IMR-90 (cell line): ENCODE results near the gene IDI2. TPM values are rescaled to one million over a fixed set of nuclear protein-coding genes. Genes with fewer than 3 reads are reported as not detected.

Source experiments
- ATAC-seq: fragments of 200-7000 bp; cut with Tn5 transposase; 2 replicates; pipeline ENCODE4 v1.9.1; 2020; ENCODE audit warnings: low read depth, mild to moderate bottlenecking, moderate library complexity
- BruUV-seq: library from RNA; stranded (reverse); fragments of 400-500 nt; replicated peaks from 2 replicates; lab custom pipeline; 2021; lab: Mats Ljungman, UMichigan
- CTCF ChIA-PET: fragments of 300-600 bp; formaldehyde crosslinking; extraction: SDS; loops from one replicate; lab custom pipeline; 2021; ENCODE audit warnings: antibody characterized with exemption; lab: Yijun Ruan, JAX
- POLR2A ChIA-PET: fragments of 300-600 bp; sonication (Branson Sonifier 250); formaldehyde crosslinking; loops from one replicate; lab custom pipeline; 2022; ENCODE audit warnings: antibody characterized with exemption; ENCODE audit not compliant: unreplicated experiment; lab: Charles Lee
- DNase-seq: peaks from one replicate; pipeline ENCODE4 v3.0.0; 2013
- H2AFZ ChIP-seq: replicated peaks from 2 replicates; pipeline ENCODE3; 2013; ENCODE audit warnings: low read length, mild to moderate bottlenecking; ENCODE audit not compliant: poor library complexity
- H2AK5ac ChIP-seq: 2 replicates; pipeline ENCODE4 v1.6.1; 2013; ENCODE audit warnings: low read depth, low read length, inconsistent platforms
- H2AK9ac ChIP-seq: replicated peaks from 2 replicates; pipeline ENCODE3; 2013; ENCODE audit warnings: mild to moderate bottlenecking, low read depth, low read length, moderate library complexity; ENCODE audit not compliant: poor library complexity
- H2BK120ac ChIP-seq: 2 replicates; pipeline ENCODE4 v1.6.1; 2013; ENCODE audit warnings: low read depth, low read length, inconsistent platforms
- H2BK15ac ChIP-seq: 3 replicates; pipeline ENCODE4 v1.6.1; 2013; ENCODE audit warnings: low read depth, low read length, inconsistent platforms
- H2BK20ac ChIP-seq: 2 replicates; pipeline ENCODE4 v1.6.1; 2013; ENCODE audit warnings: low read depth, mild to moderate bottlenecking, inconsistent platforms, low read length, moderate library complexity
- H2BK5ac ChIP-seq: 2 replicates; pipeline ENCODE4 v1.6.1; 2013; ENCODE audit warnings: mild to moderate bottlenecking, low read depth, low read length, inconsistent platforms; ENCODE audit not compliant: poor library complexity, severe bottlenecking
- H3K14ac ChIP-seq: replicated peaks from 2 replicates; pipeline ENCODE4 v1.6.1; 2013; ENCODE audit warnings: low read depth, low read length, inconsistent platforms
- H3K18ac ChIP-seq: 2 replicates; pipeline ENCODE4 v1.6.1; 2013; ENCODE audit warnings: low read depth, low read length, control low read depth
- H3K23ac ChIP-seq: 2 replicates; pipeline ENCODE4 v1.6.1; 2013; ENCODE audit warnings: low read depth, low read length, inconsistent platforms
- H3K27ac ChIP-seq: 2 replicates; pipeline ENCODE4 v1.5.1; 2013; ENCODE audit warnings: mild to moderate bottlenecking, control low read depth, low read length; ENCODE audit not compliant: insufficient read depth
- H3K27me3 ChIP-seq: 2 replicates; pipeline ENCODE4 v1.6.1; 2013; ENCODE audit warnings: low read length; ENCODE audit not compliant: control insufficient read depth, insufficient read depth
- H3K36me3 ChIP-seq: 2 replicates; pipeline ENCODE4 v1.6.1; 2013; ENCODE audit warnings: low read length, mixed read lengths; ENCODE audit not compliant: control insufficient read depth, insufficient read depth
- H3K4ac ChIP-seq: 2 replicates; pipeline ENCODE4 v1.6.1; 2013; ENCODE audit warnings: low read depth, low read length, inconsistent platforms
- H3K4me1 ChIP-seq: 2 replicates; pipeline ENCODE4 v1.6.1; 2013; ENCODE audit warnings: low read length, mixed read lengths; ENCODE audit not compliant: control insufficient read depth, insufficient read depth
- H3K4me2 ChIP-seq: 2 replicates; pipeline ENCODE4 v1.6.1; 2013; ENCODE audit warnings: low read depth, mild to moderate bottlenecking, control low read depth, low read length, moderate library complexity
- H3K4me3 ChIP-seq: 2 replicates; pipeline ENCODE4 v1.5.1; 2013; ENCODE audit warnings: low read depth, mild to moderate bottlenecking, control low read depth, low read length, moderate library complexity; ENCODE audit not compliant: insufficient read depth
- H3K56ac ChIP-seq: 2 replicates; pipeline ENCODE4 v1.6.1; 2013; ENCODE audit warnings: low read length, inconsistent platforms; ENCODE audit not compliant: insufficient read depth; ENCODE audit errors: extremely low read depth
- H3K79me1 ChIP-seq, 2 experiments: 2 replicates each; pipeline ENCODE4 v1.6.1; 2013; ENCODE audit warnings: low read length in 2 of 2, inconsistent platforms in 1 of 2, low read depth in 1 of 2
- H3K9ac ChIP-seq: 2 replicates; pipeline ENCODE4 v1.6.1; 2013; ENCODE audit warnings: low read depth, low read length, control low read depth
- H3K9me1 ChIP-seq: 2 replicates; pipeline ENCODE4 v1.6.1; 2013; ENCODE audit warnings: low read length, inconsistent platforms; ENCODE audit not compliant: insufficient read depth
- H3K9me3 ChIP-seq: 2 replicates; pipeline ENCODE4 v1.6.1; 2013; ENCODE audit warnings: low read length; ENCODE audit not compliant: control insufficient read depth, insufficient read depth
- H4K20me1 ChIP-seq: 2 replicates; pipeline ENCODE4 v1.6.1; 2013; ENCODE audit warnings: low read length, inconsistent platforms; ENCODE audit not compliant: insufficient read depth
- H4K5ac ChIP-seq: 2 replicates; pipeline ENCODE4 v1.6.1; 2013; ENCODE audit warnings: mild to moderate bottlenecking, low read depth, low read length, control low read depth
- H4K8ac ChIP-seq, 2 experiments: 2 replicates each; pipeline ENCODE4 v1.6.1; 2013; ENCODE audit warnings: low read depth in 2 of 2, low read length in 2 of 2, control low read depth in 1 of 2, inconsistent platforms in 1 of 2
- H4K91ac ChIP-seq: 2 replicates; pipeline ENCODE4 v1.6.1; 2013; ENCODE audit warnings: low read depth, low read length, inconsistent platforms; ENCODE audit not compliant: insufficient read depth
- BHLHE40 ChIP-seq: fragments of 150-350 bp; IDR thresholded peaks from 2 replicates; pipeline ENCODE4 v1.6.1; 2016; ENCODE audit warnings: mild to moderate bottlenecking, low read depth, low read length
- CEBPB ChIP-seq: IDR thresholded peaks from 2 replicates; pipeline ENCODE4 v1.6.1; 2012; ENCODE audit warnings: low read depth, low read length, improper control_type of control experiment
- CHD1 ChIP-seq: IDR thresholded peaks from 2 replicates; pipeline ENCODE4 v1.6.1; 2012; ENCODE audit warnings: low read depth, low read length, improper control_type of control experiment
- MXI1 ChIP-seq: IDR thresholded peaks from 2 replicates; pipeline ENCODE4 v1.6.1; 2012; ENCODE audit warnings: low read depth, mild to moderate bottlenecking, low read length, moderate library complexity, borderline replicate concordance
- RCOR1 ChIP-seq: IDR thresholded peaks from 2 replicates; pipeline ENCODE4 v1.6.1; 2012; ENCODE audit warnings: mild to moderate bottlenecking, low read length, improper control_type of control experiment; ENCODE audit not compliant: insufficient replicate concordance
- RFX5 ChIP-seq: IDR thresholded peaks from 2 replicates; pipeline ENCODE4 v1.8.0; 2012; ENCODE audit warnings: low read depth, mild to moderate bottlenecking, low read length, moderate library complexity
- WGBS, 2 experiments: methylation state at CpG; one replicate each; pipeline versions ENCODE4 v1.1.5 to v1.1.7; 2013; ENCODE audit warnings: missing lambda C conversion rate in 2 of 2; ENCODE audit not compliant: insufficient read length in 1 of 2; ENCODE audit errors: extremely low coverage in 2 of 2; 5-methylcytosine and 5-hydroxymethylcytosine counted together
- dilution Hi-C: fragments of 300-500 bp; cut with HindIII; formaldehyde crosslinking; loops from one replicate; pipeline ENCODE4 v1.14.3; 2018; ENCODE audit warnings: low sequenced_read_pairs; ENCODE audit not compliant: unreplicated experiment
- in situ Hi-C: fragments of 300-500 bp; cut with MboI; formaldehyde crosslinking; loops from 3 replicates; pipeline ENCODE4 v1.14.3; 2019; ENCODE audit warnings: low sequenced_read_pairs, inconsistent platforms, mixed read lengths
- intact Hi-C: fragments of 100-400 bp; cut with micrococcal nuclease; formaldehyde crosslinking; loops from 2 replicates; pipeline ENCODE4 v1.10.0; 2022
- polyA plus RNA-seq, 3 experiments: library from polyadenylated mRNA; depleted of rRNA; stranded (reverse); fragments of >200 nt; gene quantifications; 2 replicates each; pipeline ENCODE4 v1.2.3, GENCODE V29; 2012; ENCODE audit warnings: low replicate concordance in 1 of 3
- total RNA-seq: library from RNA; depleted of rRNA; stranded (reverse); fragments of >200 nt; gene quantifications from 2 replicates; pipeline ENCODE4 v1.2.3, GENCODE V29; 2012
- TF ChIP-seq, protein P1 (sequence below): fragments of 150-350 bp; IDR thresholded peaks from 2 replicates; pipeline ENCODE4 v1.6.1; 2017; ENCODE audit warnings: mild to moderate bottlenecking, antibody characterized with exemption, low read length, low read depth
- TF ChIP-seq, protein P2 (sequence below): conservative IDR thresholded peaks from 2 replicates; pipeline ENCODE4 v1.5.1; 2012; ENCODE audit warnings: mild to moderate bottlenecking, low read depth, low read length, improper control_type of control experiment

The IDI2 gene
- total and polyA plus RNA-seq, 2 of the 4 experiments (the other 2 are of a cell fraction) = not detected

DNA sequence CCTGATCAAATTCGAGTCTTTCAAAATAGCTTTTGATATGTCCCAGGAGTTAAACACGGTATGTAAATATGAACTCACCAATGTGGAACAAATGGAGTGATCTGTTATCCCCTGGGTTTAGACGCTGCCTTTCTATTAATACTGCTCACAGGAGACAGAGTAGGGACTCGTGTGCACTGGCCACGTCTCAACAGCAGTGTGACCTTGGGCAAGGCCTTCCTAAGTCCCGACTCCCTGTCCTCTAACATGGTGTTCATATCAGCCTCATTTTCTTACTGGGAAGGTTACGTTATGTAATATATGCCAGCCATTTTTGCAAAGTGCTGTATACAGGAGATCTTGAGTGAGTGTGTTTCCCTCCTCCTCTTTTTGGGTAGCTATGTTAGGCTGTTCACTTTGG, 32.4 kb upstream of the IDI2 start:
- Histone ChIP-seq H3K9me1 (peaks cover 14% of the 10 kb centered on the region), H3K79me1 (peaks cover 34 to 58% of the 10 kb centered on the region in 2 experiments), H2BK15ac (no peak overlapping the region), H3K4me2 (peak overlapping the region; percentile 16; the same call in 1 of the 2 replicates), H3K4me3 (no peak overlapping the region), H3K9ac (no peak overlapping the region), H3K56ac (no peak overlapping the region), H2AFZ (no peak overlapping the region), H4K8ac (no peak overlapping the region), H3K23ac (0 out of 2 replicates have a peak overlapping the region, but pooled peaks have one; percentile 5), H4K20me1 (peaks cover 27% of the 10 kb centered on the region), H2BK120ac (no peak overlapping the region), H4K91ac (no peak overlapping the region), H3K4me1 (peaks cover 2% of the 10 kb centered on the region), H2BK20ac (no peak overlapping the region), H3K9me3 (no peaks in the 10 kb centered on the region), H3K4ac (no peak overlapping the region), H4K5ac (no peak overlapping the region), H2AK9ac (no peak overlapping the region), H2BK5ac (no peak overlapping the region), H3K18ac (no peak overlapping the region), H3K36me3 (peaks cover 4% of the 10 kb centered on the region; the same call in 1 of the 2 replicates), H3K14ac (no peak overlapping the region), H3K27ac (no peak overlapping the region), H3K27me3 (no peaks in the 10 kb centered on the region), H2AK5ac (no peak overlapping the region)
- in situ Hi-C loops = no loop called here
- WGBS, 2 experiments = 100% methylated on average over 2 of the region's 7 CpGs; no CpG with 5 or more reads in 1 of the 2 experiments
- POLR2A ChIA-PET = no interaction called here
- dilution Hi-C loops = no loop called here
- ATAC-seq (no peak), DNase-seq (no peak)
- TF ChIP-seq MXI1 = no peak
- no peak for TF ChIP-seq CEBPB
- TF ChIP-seq, protein P1, sequence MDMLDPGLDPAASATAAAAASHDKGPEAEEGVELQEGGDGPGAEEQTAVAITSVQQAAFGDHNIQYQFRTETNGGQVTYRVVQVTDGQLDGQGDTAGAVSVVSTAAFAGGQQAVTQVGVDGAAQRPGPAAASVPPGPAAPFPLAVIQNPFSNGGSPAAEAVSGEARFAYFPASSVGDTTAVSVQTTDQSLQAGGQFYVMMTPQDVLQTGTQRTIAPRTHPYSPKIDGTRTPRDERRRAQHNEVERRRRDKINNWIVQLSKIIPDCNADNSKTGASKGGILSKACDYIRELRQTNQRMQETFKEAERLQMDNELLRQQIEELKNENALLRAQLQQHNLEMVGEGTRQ = no peak
- no peak for TF ChIP-seq RCOR1
- no peak for TF ChIP-seq RFX5
- TF ChIP-seq, protein P2, sequence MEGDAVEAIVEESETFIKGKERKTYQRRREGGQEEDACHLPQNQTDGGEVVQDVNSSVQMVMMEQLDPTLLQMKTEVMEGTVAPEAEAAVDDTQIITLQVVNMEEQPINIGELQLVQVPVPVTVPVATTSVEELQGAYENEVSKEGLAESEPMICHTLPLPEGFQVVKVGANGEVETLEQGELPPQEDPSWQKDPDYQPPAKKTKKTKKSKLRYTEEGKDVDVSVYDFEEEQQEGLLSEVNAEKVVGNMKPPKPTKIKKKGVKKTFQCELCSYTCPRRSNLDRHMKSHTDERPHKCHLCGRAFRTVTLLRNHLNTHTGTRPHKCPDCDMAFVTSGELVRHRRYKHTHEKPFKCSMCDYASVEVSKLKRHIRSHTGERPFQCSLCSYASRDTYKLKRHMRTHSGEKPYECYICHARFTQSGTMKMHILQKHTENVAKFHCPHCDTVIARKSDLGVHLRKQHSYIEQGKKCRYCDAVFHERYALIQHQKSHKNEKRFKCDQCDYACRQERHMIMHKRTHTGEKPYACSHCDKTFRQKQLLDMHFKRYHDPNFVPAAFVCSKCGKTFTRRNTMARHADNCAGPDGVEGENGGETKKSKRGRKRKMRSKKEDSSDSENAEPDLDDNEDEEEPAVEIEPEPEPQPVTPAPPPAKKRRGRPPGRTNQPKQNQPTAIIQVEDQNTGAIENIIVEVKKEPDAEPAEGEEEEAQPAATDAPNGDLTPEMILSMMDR = no peak
- no peak for TF ChIP-seq BHLHE40
- no peak for TF ChIP-seq CHD1
- intact Hi-C loops = no loop called here
- no TSS peak for BruUV-seq
- CTCF ChIA-PET = no interaction called here
